LNCAP (cell line): ENCODE results near the gene COL5A1.

ENCODE experiments used
- CTCF ChIP-seq: fragments of 450-650 bp; IDR thresholded peaks from 2 replicates; pipeline ENCODE4 v1.5.1; 2017; ENCODE audit warnings: mild to moderate bottlenecking

COL5A1 gene

GRCh38 chr9:134732392-134733110 is 90.9 kb downstream of the COL5A1 start:
- TF ChIP-seq CTCF: no peak

GRCh38 chr9:134733480-134734232 is 92.1 kb downstream of the COL5A1 start:
- no peak for TF ChIP-seq CTCF

DNA sequence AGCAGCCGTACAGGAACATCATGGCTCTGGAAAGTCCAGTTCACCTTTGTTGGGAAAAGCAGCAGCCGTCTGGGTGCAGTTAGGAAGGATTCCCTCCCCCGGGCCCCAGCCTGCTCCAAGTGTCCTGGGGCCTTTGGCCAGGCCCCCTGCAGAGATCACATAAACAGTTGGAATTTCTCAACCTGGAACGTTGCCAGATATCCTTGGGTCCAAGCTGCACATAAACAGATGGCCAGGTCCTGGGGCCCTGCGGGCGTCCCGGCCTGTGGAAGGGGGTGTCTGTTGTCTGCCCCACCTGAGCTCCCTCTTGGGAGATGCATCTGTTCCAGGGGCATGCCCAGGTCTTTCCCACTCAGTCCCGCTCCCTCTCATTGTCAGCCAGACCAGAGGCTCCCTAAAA is 92.7 kb downstream of the COL5A1 start:
- no peak for TF ChIP-seq CTCF

DNA sequence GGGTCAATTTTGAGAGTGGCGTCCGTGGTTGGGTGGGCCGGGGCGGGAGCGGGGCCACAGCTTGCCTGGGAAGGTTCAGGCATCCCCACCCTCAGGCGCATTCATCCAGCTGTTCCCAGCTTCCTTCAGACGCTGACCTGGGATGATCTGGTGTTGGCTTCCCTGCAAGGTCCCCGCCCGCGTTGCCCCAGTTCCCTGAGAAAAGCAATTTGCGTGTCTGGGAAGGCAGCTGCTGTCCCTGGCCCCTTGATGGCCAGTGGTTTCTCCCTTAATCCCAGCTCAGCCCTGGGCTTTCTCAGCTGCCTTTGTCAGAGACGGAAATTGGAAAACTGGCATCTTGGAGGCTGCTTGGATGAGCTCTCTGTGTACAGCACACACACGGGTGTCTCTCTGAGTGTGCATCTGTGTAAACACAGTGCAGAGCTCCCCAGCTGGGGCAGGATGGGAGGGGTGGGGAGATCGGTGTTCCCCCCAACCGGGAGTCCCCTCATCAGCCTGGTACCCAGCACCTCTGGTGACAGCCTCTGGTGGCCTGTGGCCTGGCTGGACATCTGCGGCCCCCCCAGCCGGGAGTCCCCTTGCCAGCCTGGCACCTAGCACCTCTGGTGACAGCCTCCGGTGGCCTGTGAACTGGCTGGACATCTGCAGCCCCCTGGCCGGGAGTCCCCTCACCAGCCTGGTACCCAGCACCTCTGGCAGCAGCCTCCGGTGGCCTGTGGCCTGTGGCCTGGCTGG is 94.0 kb downstream of the COL5A1 start:
- no peak for TF ChIP-seq CTCF

GRCh38 chr9:134736791-134737497 is 95.3 kb downstream of the COL5A1 start:
- no peak for TF ChIP-seq CTCF

GRCh38 chr9:134737842-134738580 is 96.4 kb downstream of the COL5A1 start:
- TF ChIP-seq CTCF: no peak
